IMR-90 (cell line): ENCODE data around the gene LMBRD2. TPM values are rescaled to one million over a fixed set of nuclear protein-coding genes. Genes with fewer than 3 reads are reported as not detected.

ENCODE experiments used
- ATAC-seq: fragments of 200-7000 bp; cut with Tn5 transposase; 2 replicates; pipeline ENCODE4 v1.9.1; 2020; ENCODE audit warnings: low read depth, mild to moderate bottlenecking, moderate library complexity
- BruUV-seq: library from RNA; stranded (reverse); fragments of 400-500 nt; replicated peaks from 2 replicates; lab custom pipeline; 2021; lab: Mats Ljungman, UMichigan
- CTCF ChIA-PET: fragments of 300-600 bp; formaldehyde crosslinking; extraction: SDS; loops from one replicate; lab custom pipeline; 2021; ENCODE audit warnings: antibody characterized with exemption; lab: Yijun Ruan, JAX
- POLR2A ChIA-PET: fragments of 300-600 bp; sonication (Branson Sonifier 250); formaldehyde crosslinking; loops from one replicate; lab custom pipeline; 2022; ENCODE audit warnings: antibody characterized with exemption; ENCODE audit not compliant: unreplicated experiment; lab: Charles Lee
- DNase-seq: peaks from one replicate; pipeline ENCODE4 v3.0.0; 2013
- H2AFZ ChIP-seq: replicated peaks from 2 replicates; pipeline ENCODE3; 2013; ENCODE audit warnings: low read length, mild to moderate bottlenecking; ENCODE audit not compliant: poor library complexity
- H2AK5ac ChIP-seq: 2 replicates; pipeline ENCODE4 v1.6.1; 2013; ENCODE audit warnings: low read depth, low read length, inconsistent platforms
- H2AK9ac ChIP-seq: replicated peaks from 2 replicates; pipeline ENCODE3; 2013; ENCODE audit warnings: mild to moderate bottlenecking, low read depth, low read length, moderate library complexity; ENCODE audit not compliant: poor library complexity
- H2BK120ac ChIP-seq: 2 replicates; pipeline ENCODE4 v1.6.1; 2013; ENCODE audit warnings: low read depth, low read length, inconsistent platforms
- H2BK15ac ChIP-seq: 3 replicates; pipeline ENCODE4 v1.6.1; 2013; ENCODE audit warnings: low read depth, low read length, inconsistent platforms
- H2BK20ac ChIP-seq: 2 replicates; pipeline ENCODE4 v1.6.1; 2013; ENCODE audit warnings: low read depth, mild to moderate bottlenecking, inconsistent platforms, low read length, moderate library complexity
- H2BK5ac ChIP-seq: 2 replicates; pipeline ENCODE4 v1.6.1; 2013; ENCODE audit warnings: mild to moderate bottlenecking, low read depth, low read length, inconsistent platforms; ENCODE audit not compliant: poor library complexity, severe bottlenecking
- H3K14ac ChIP-seq: replicated peaks from 2 replicates; pipeline ENCODE4 v1.6.1; 2013; ENCODE audit warnings: low read depth, low read length, inconsistent platforms
- H3K18ac ChIP-seq: 2 replicates; pipeline ENCODE4 v1.6.1; 2013; ENCODE audit warnings: low read depth, low read length, control low read depth
- H3K23ac ChIP-seq: 2 replicates; pipeline ENCODE4 v1.6.1; 2013; ENCODE audit warnings: low read depth, low read length, inconsistent platforms
- H3K27ac ChIP-seq: 2 replicates; pipeline ENCODE4 v1.5.1; 2013; ENCODE audit warnings: mild to moderate bottlenecking, control low read depth, low read length; ENCODE audit not compliant: insufficient read depth
- H3K27me3 ChIP-seq: 2 replicates; pipeline ENCODE4 v1.6.1; 2013; ENCODE audit warnings: low read length; ENCODE audit not compliant: control insufficient read depth, insufficient read depth
- H3K36me3 ChIP-seq: 2 replicates; pipeline ENCODE4 v1.6.1; 2013; ENCODE audit warnings: low read length, mixed read lengths; ENCODE audit not compliant: control insufficient read depth, insufficient read depth
- H3K4ac ChIP-seq: 2 replicates; pipeline ENCODE4 v1.6.1; 2013; ENCODE audit warnings: low read depth, low read length, inconsistent platforms
- H3K4me1 ChIP-seq: 2 replicates; pipeline ENCODE4 v1.6.1; 2013; ENCODE audit warnings: low read length, mixed read lengths; ENCODE audit not compliant: control insufficient read depth, insufficient read depth
- H3K4me2 ChIP-seq: 2 replicates; pipeline ENCODE4 v1.6.1; 2013; ENCODE audit warnings: low read depth, mild to moderate bottlenecking, control low read depth, low read length, moderate library complexity
- H3K4me3 ChIP-seq: 2 replicates; pipeline ENCODE4 v1.5.1; 2013; ENCODE audit warnings: low read depth, mild to moderate bottlenecking, control low read depth, low read length, moderate library complexity; ENCODE audit not compliant: insufficient read depth
- H3K56ac ChIP-seq: 2 replicates; pipeline ENCODE4 v1.6.1; 2013; ENCODE audit warnings: low read length, inconsistent platforms; ENCODE audit not compliant: insufficient read depth; ENCODE audit errors: extremely low read depth
- H3K79me1 ChIP-seq, 2 experiments: 2 replicates each; pipeline ENCODE4 v1.6.1; 2013; ENCODE audit warnings: low read length in 2 of 2, inconsistent platforms in 1 of 2, low read depth in 1 of 2
- H3K9ac ChIP-seq: 2 replicates; pipeline ENCODE4 v1.6.1; 2013; ENCODE audit warnings: low read depth, low read length, control low read depth
- H3K9me1 ChIP-seq: 2 replicates; pipeline ENCODE4 v1.6.1; 2013; ENCODE audit warnings: low read length, inconsistent platforms; ENCODE audit not compliant: insufficient read depth
- H3K9me3 ChIP-seq: 2 replicates; pipeline ENCODE4 v1.6.1; 2013; ENCODE audit warnings: low read length; ENCODE audit not compliant: control insufficient read depth, insufficient read depth
- H4K20me1 ChIP-seq: 2 replicates; pipeline ENCODE4 v1.6.1; 2013; ENCODE audit warnings: low read length, inconsistent platforms; ENCODE audit not compliant: insufficient read depth
- H4K5ac ChIP-seq: 2 replicates; pipeline ENCODE4 v1.6.1; 2013; ENCODE audit warnings: mild to moderate bottlenecking, low read depth, low read length, control low read depth
- H4K8ac ChIP-seq, 2 experiments: 2 replicates each; pipeline ENCODE4 v1.6.1; 2013; ENCODE audit warnings: low read depth in 2 of 2, low read length in 2 of 2, control low read depth in 1 of 2, inconsistent platforms in 1 of 2
- H4K91ac ChIP-seq: 2 replicates; pipeline ENCODE4 v1.6.1; 2013; ENCODE audit warnings: low read depth, low read length, inconsistent platforms; ENCODE audit not compliant: insufficient read depth
- CEBPB ChIP-seq: IDR thresholded peaks from 2 replicates; pipeline ENCODE4 v1.6.1; 2012; ENCODE audit warnings: low read depth, low read length, improper control_type of control experiment
- USF2 ChIP-seq: fragments of 150-350 bp; IDR thresholded peaks from 2 replicates; pipeline ENCODE4 v1.6.1; 2017; ENCODE audit warnings: mild to moderate bottlenecking, antibody characterized with exemption, low read length, low read depth
- WGBS, 2 experiments: methylation state at CpG; one replicate each; pipeline versions ENCODE4 v1.1.5 to v1.1.7; 2013; ENCODE audit warnings: missing lambda C conversion rate in 2 of 2; ENCODE audit not compliant: insufficient read length in 1 of 2; ENCODE audit errors: extremely low coverage in 2 of 2; 5-methylcytosine and 5-hydroxymethylcytosine counted together
- dilution Hi-C: fragments of 300-500 bp; cut with HindIII; formaldehyde crosslinking; loops from one replicate; pipeline ENCODE4 v1.14.3; 2018; ENCODE audit warnings: low sequenced_read_pairs; ENCODE audit not compliant: unreplicated experiment
- in situ Hi-C: fragments of 300-500 bp; cut with MboI; formaldehyde crosslinking; loops from 3 replicates; pipeline ENCODE4 v1.14.3; 2019; ENCODE audit warnings: low sequenced_read_pairs, inconsistent platforms, mixed read lengths
- intact Hi-C: fragments of 100-400 bp; cut with micrococcal nuclease; formaldehyde crosslinking; loops from 2 replicates; pipeline ENCODE4 v1.10.0; 2022
- polyA plus RNA-seq, 3 experiments: library from polyadenylated mRNA; depleted of rRNA; stranded (reverse); fragments of >200 nt; gene quantifications; 2 replicates each; pipeline ENCODE4 v1.2.3, GENCODE V29; 2012; ENCODE audit warnings: low replicate concordance in 1 of 3
- total RNA-seq: library from RNA; depleted of rRNA; stranded (reverse); fragments of >200 nt; gene quantifications from 2 replicates; pipeline ENCODE4 v1.2.3, GENCODE V29; 2012

Gene LMBRD2
- total and polyA plus RNA-seq, 2 of the 4 experiments (the other 2 are of a cell fraction), result 1.8 to 5.2 TPM

GRCh38 chr5:36152324-36153297 lies 924 bp upstream of the LMBRD2 start:
- Histone ChIP-seq H3K4me1 (peaks cover 12% of the 10 kb centered on the region), H2BK20ac (no peak overlapping the region), H3K9me3 (no peaks in the 10 kb centered on the region), H3K79me1 (peaks cover 25 to 65% of the 10 kb centered on the region in 2 experiments), H2AK5ac (peak overlapping the region; percentile 39), H4K8ac (peak overlapping the region; percentile 63 to 76), H3K56ac (peak overlapping the region; percentile 93), H3K9ac (peak overlapping the region; percentile 94), H2BK120ac (peak overlapping the region; percentile 48), H3K9me1 (peaks cover 3% of the 10 kb centered on the region; the same call in 1 of the 2 replicates), H3K4ac (peak overlapping the region; percentile 73), H3K23ac (peak overlapping the region; percentile 94), H3K18ac (peak overlapping the region; percentile 60), H3K14ac (peak overlapping the region; percentile 85), H4K5ac (peak overlapping the region; percentile 84), H4K20me1 (no peaks in the 10 kb centered on the region), H3K4me2 (peak overlapping the region; percentile 92), H2BK15ac (peak overlapping the region; percentile 41; the same call in 2 of the 3 replicates), H4K91ac (peak overlapping the region; percentile 76), H3K4me3 (peak overlapping the region; percentile 69), H2AFZ (peak overlapping the region; percentile 97), H3K36me3 (peaks cover 8% of the 10 kb centered on the region), H3K27ac (peak overlapping the region; percentile 87), H3K27me3 (no peaks in the 10 kb centered on the region), H2AK9ac (peak overlapping the region; percentile 82), H2BK5ac (peak overlapping the region; percentile 61)
- ATAC-seq (no peak), DNase-seq (peak; percentile 27)
- TF ChIP-seq USF2, result no peak
- peak; percentile 34; the same call in 1 of the 2 replicates for TF ChIP-seq CEBPB
- dilution Hi-C loops (no loop called here), intact Hi-C loops (loop anchor here (2.0 to 5.0 kb wide), 2 partner anchors 88 to 725 kb away; partner anchors contain the start of genes NADK2 and NIPBL), in situ Hi-C loops (no loop called here)
- TSS peak; percentile 85 for BruUV-seq
- CTCF ChIA-PET, result interaction anchor here (0.7 to 2.1 kb wide), 2 partner anchors 73 to 93 kb away, joined by 3 to 6 read pairs; no protein-coding TSS in a partner anchor
- 0% methylated on average over 3 of the region's 24 CpGs; no CpG with 5 or more reads in 1 of the 2 experiments for WGBS, 2 experiments
- POLR2A ChIA-PET, result interaction anchor here (0.6 kb wide), 1 partner anchor 107 kb away, joined by 3 read pairs; no protein-coding TSS in a partner anchor
